GM06990 (cell line): Measurements from ENCODE around the gene ARID4A.

Experiments
- DNase-seq: peaks from one replicate; pipeline ENCODE4 v3.0.0-alpha.2; 2011; ENCODE audit not compliant: insufficient read length; ENCODE audit errors: extremely low read depth
- H3K27me3 ChIP-seq: replicated peaks from 2 replicates; pipeline ENCODE4 v1.6.0; 2011; ENCODE audit warnings: low read length; ENCODE audit not compliant: control insufficient read depth, insufficient read depth
- H3K36me3 ChIP-seq: 2 replicates; pipeline ENCODE4 v1.5.1; 2011; ENCODE audit warnings: low read length; ENCODE audit not compliant: control insufficient read depth, insufficient read depth
- H3K4me3 ChIP-seq: replicated peaks from 2 replicates; pipeline ENCODE4 v1.5.1; 2011; ENCODE audit warnings: low read depth, mild to moderate bottlenecking, control low read depth, low read length
- CTCF ChIP-seq: IDR thresholded peaks from 2 replicates; pipeline ENCODE4 v1.5.1; 2011; ENCODE audit warnings: low read length, control low read depth, mild to moderate bottlenecking, inconsistent platforms; ENCODE audit not compliant: insufficient read depth, poor library complexity, severe bottlenecking

The ARID4A gene

GRCh38 chr14:58397156-58397555, 98.8 kb downstream of the ARID4A start:
- H3K4me3 ChIP-seq = no peak overlapping the region
- no peak for TF ChIP-seq CTCF
- no peak for DNase-seq
- H3K27me3 ChIP-seq = no peaks in the 10 kb centered on the region
- no peaks in the 10 kb centered on the region for H3K36me3 ChIP-seq

- H3K36me3 ChIP-seq = no peaks in the 10 kb centered on the region
- H3K27me3 ChIP-seq = no peaks in the 10 kb centered on the region
- no peak overlapping the region for H3K4me3 ChIP-seq
- TF ChIP-seq CTCF = no peak
- no peak for DNase-seq
Measured at GRCh38 chr14:58398495-58398894, 100.1 kb downstream of the ARID4A start.

GRCh38 chr14:58398895-58399294, 100.5 kb downstream of the ARID4A start:
- Histone ChIP-seq H3K4me3 (no peak overlapping the region), H3K36me3 (no peaks in the 10 kb centered on the region), H3K27me3 (no peaks in the 10 kb centered on the region)
- DNase-seq = no peak
- no peak for TF ChIP-seq CTCF

GRCh38 chr14:58401587-58401986, 103.2 kb downstream of the ARID4A start:
- Histone ChIP-seq H3K4me3 (no peak overlapping the region), H3K27me3 (no peaks in the 10 kb centered on the region), H3K36me3 (no peaks in the 10 kb centered on the region)
- no peak for DNase-seq
- TF ChIP-seq CTCF = no peak

- TF ChIP-seq CTCF = no peak
- Histone ChIP-seq H3K36me3 (peaks cover 4% of the 10 kb centered on the region), H3K4me3 (no peak overlapping the region), H3K27me3 (no peaks in the 10 kb centered on the region)
- DNase-seq = no peak
Measured at GRCh38 chr14:58408681-58409215, 110.4 kb downstream of the ARID4A start.

GRCh38 chr14:58414845-58415244, 116.5 kb downstream of the ARID4A start:
- no peak overlapping the region for H3K4me3 ChIP-seq
- DNase-seq = no peak
- no peaks in the 10 kb centered on the region for H3K27me3 ChIP-seq
- TF ChIP-seq CTCF = no peak
- H3K36me3 ChIP-seq = peaks cover 10% of the 10 kb centered on the region
